Brain microvascular endothelial cell (primary cell): Measurements from ENCODE around the gene CHN2.

Source experiments
- DNase-seq: peaks from one replicate; pipeline ENCODE4 v3.0.0-alpha.2; 2020
- H3K27ac ChIP-seq: fragments of 250-450 bp; sonication (Bioruptor Pico); 2 replicates; pipeline ENCODE4 v1.5.1; 2020; ENCODE audit warnings: mild to moderate bottlenecking, moderate library complexity
- H3K27me3 ChIP-seq: fragments of 250-450 bp; sonication (Bioruptor Pico); replicated peaks from 2 replicates; pipeline ENCODE4 v1.5.1; 2020; ENCODE audit warnings: mild to moderate bottlenecking
- H3K36me3 ChIP-seq: fragments of 250-450 bp; sonication (Bioruptor Pico); replicated peaks from 2 replicates; pipeline ENCODE4 v1.5.1; 2020; ENCODE audit warnings: mild to moderate bottlenecking
- H3K4me3 ChIP-seq: 2 replicates; pipeline ENCODE4 v1.5.1; 2011; ENCODE audit warnings: low read depth, mild to moderate bottlenecking, control low read depth, low read length, moderate library complexity
- CTCF ChIP-seq: IDR thresholded peaks from 2 replicates; pipeline ENCODE4 v1.5.1; 2011; ENCODE audit warnings: low read depth, mild to moderate bottlenecking, moderate library complexity, low read length, control low read depth, inconsistent platforms; ENCODE audit errors: missing control alignments
- in situ Hi-C: cut with HindIII; loops from 2 replicates; pipeline ENCODE4 v1.10.0; 2017; ENCODE audit warnings: low sequenced_read_pairs, low pct_ligation_motif_present

CHN2 gene

GRCh38 chr7:29248713-29249382, 54.3 kb downstream of the CHN2 start:
- Histone ChIP-seq H3K27me3 (no peaks in the 10 kb centered on the region), H3K27ac (no peak overlapping the region), H3K36me3 (no peaks in the 10 kb centered on the region), H3K4me3 (no peak overlapping the region)
- TF ChIP-seq CTCF, result no peak
- in situ Hi-C loops, result no loop called here
- DNase-seq, result no peak

GRCh38 chr7:29249383-29249750, 54.8 kb downstream of the CHN2 start:
- H3K4me3 ChIP-seq, result no peak overlapping the region
- in situ Hi-C loops, result no loop called here
- no peak overlapping the region for H3K27ac ChIP-seq
- H3K36me3 ChIP-seq, result no peaks in the 10 kb centered on the region
- DNase-seq, result no peak
- H3K27me3 ChIP-seq, result no peaks in the 10 kb centered on the region
- no peak for TF ChIP-seq CTCF

- in situ Hi-C loops, result no loop called here
- DNase-seq, result no peak
These were observed 55.3 kb downstream of the CHN2 start for GRCh38 chr7:29249860-29250259.

GRCh38 chr7:29253225-29253624, 58.6 kb downstream of the CHN2 start:
- no peak overlapping the region for H3K27ac ChIP-seq
- no peak for TF ChIP-seq CTCF
- in situ Hi-C loops, result no loop called here
- DNase-seq, result no peak
- H3K4me3 ChIP-seq, result no peak overlapping the region
- no peaks in the 10 kb centered on the region for H3K36me3 ChIP-seq
- H3K27me3 ChIP-seq, result no peaks in the 10 kb centered on the region

More at GRCh38 chr7:29249860-29250259, 55.3 kb downstream of the CHN2 start:
- H3K4me3 ChIP-seq, result no peak overlapping the region
- TF ChIP-seq CTCF, result no peak
- no peaks in the 10 kb centered on the region for H3K27me3 ChIP-seq
- no peak overlapping the region for H3K27ac ChIP-seq
- H3K36me3 ChIP-seq, result no peaks in the 10 kb centered on the region

- Histone ChIP-seq H3K27ac (no peak overlapping the region), H3K27me3 (no peaks in the 10 kb centered on the region), H3K36me3 (no peaks in the 10 kb centered on the region), H3K4me3 (no peak overlapping the region)
- no peak for DNase-seq
- TF ChIP-seq CTCF, result no peak
- in situ Hi-C loops, result no loop called here
These were observed 60.0 kb downstream of the CHN2 start for GRCh38 chr7:29254591-29254990.
